Effector memory CD4-positive, alpha-beta T cell (primary cell): Measurements from ENCODE around the gene TMEM213.

ENCODE experiments used
- DNase-seq, 3 donors: peaks; one replicate each; pipeline ENCODE4 v3.0.0-alpha.2; 2020
- H3K27ac ChIP-seq: 2 replicates; pipeline ENCODE4 v1.7.0; 2013; ENCODE audit warnings: mild to moderate bottlenecking, low read length, moderate library complexity; ENCODE audit not compliant: insufficient read depth, poor library complexity, severe bottlenecking
- H3K27me3 ChIP-seq: replicated peaks from 2 replicates; pipeline ENCODE4 v1.7.0; 2013; ENCODE audit warnings: mild to moderate bottlenecking, low read length; ENCODE audit not compliant: insufficient read depth, control insufficient read depth, poor library complexity, severe bottlenecking
- H3K36me3 ChIP-seq: 2 replicates; pipeline ENCODE4 v1.7.0; 2013; ENCODE audit warnings: mild to moderate bottlenecking, low read length, moderate library complexity; ENCODE audit not compliant: control insufficient read depth, insufficient read depth
- H3K4me1 ChIP-seq: 2 replicates; pipeline ENCODE4 v1.7.0; 2013; ENCODE audit warnings: low read length, mild to moderate bottlenecking; ENCODE audit not compliant: control insufficient read depth, insufficient read depth, poor library complexity, severe bottlenecking
- H3K4me3 ChIP-seq: 2 replicates; pipeline ENCODE4 v1.7.0; 2013; ENCODE audit warnings: low read length, low read depth, mild to moderate bottlenecking; ENCODE audit not compliant: insufficient read depth, poor library complexity, severe bottlenecking
- H3K9me3 ChIP-seq: 2 replicates; pipeline ENCODE4 v1.7.0; 2013; ENCODE audit warnings: mild to moderate bottlenecking, low read length, moderate library complexity; ENCODE audit not compliant: control insufficient read depth

The TMEM213 gene

DNA sequence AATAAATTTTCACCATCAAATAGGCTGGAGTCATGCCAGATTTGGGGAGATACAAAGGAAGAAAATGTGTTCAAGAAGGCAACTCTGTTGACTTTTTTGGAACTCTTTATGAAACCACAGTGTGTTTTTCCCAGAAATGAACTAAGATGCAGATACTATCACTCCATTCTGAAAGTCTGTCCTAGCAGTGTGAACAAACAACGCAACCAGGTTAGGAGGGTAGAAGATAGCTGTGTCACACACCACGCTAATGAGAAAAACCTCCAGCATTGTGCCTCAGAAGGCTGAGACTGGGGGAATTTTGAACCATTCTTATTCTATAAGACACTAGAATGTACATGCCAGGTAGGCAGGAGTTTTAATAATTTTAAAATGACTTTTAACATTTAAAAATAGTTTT, 16.2 kb downstream of the TMEM213 start:
- no peaks in the 10 kb centered on the region for H3K36me3 ChIP-seq
- no peaks in the 10 kb centered on the region for H3K27me3 ChIP-seq
- DNase-seq = no peak
- H3K27ac ChIP-seq = no peak overlapping the region
- H3K4me3 ChIP-seq = no peak overlapping the region
- H3K4me1 ChIP-seq = no peaks in the 10 kb centered on the region
- H3K9me3 ChIP-seq = no peaks in the 10 kb centered on the region

DNA sequence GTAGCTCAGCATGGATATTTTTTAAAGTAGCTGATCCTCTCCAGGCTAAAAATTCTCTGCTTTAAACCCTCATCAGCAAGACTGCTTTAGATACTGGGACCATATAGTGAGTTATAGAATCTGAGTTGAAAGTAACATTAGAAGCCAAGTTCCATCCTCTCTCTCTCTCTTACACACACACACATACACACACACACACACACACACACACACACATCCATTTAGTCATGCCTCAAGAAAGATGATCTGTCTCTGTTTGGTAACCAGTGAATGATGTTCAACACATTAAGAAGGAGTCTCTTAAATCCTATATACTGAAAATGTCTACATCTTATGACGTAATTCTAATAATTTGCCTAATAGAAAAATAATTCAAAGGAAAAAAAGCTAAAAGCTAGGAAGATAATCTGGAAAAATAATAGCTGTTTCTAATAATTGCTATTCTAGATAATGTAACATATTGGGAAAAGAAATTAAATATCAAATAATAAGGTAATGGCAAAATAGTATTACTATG, 17.1 kb downstream of the TMEM213 start:
- no peak overlapping the region for H3K27ac ChIP-seq

DNA sequence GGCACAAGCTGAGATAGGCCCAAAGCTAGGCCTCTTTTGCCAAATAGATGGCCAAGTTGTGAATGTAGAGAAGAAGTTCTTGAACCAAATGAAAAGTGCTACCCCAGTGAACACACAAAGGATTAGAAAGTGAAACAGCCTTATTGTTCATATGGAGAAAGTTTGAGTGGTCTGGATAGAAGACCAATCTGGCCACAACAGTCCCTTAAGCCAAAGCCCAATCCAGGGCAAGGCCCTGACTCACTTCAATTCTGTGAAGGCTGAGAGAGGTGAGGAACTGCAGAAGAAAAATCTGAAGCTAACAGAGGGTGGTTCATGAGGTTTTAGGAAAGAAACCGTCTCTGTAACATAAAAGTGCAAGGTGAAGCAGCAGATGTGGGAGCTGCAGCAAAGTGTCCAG, 18.9 kb downstream of the TMEM213 start:
- H3K4me3 ChIP-seq = no peak overlapping the region
- no peak overlapping the region for H3K27ac ChIP-seq
- H3K9me3 ChIP-seq = no peaks in the 10 kb centered on the region
- H3K36me3 ChIP-seq = no peaks in the 10 kb centered on the region
- no peaks in the 10 kb centered on the region for H3K27me3 ChIP-seq
- DNase-seq = no peak
- no peaks in the 10 kb centered on the region for H3K4me1 ChIP-seq

More for the DNA sequence above, 17.1 kb downstream of the TMEM213 start:
- Histone ChIP-seq H3K9me3 (no peaks in the 10 kb centered on the region), H3K27me3 (no peaks in the 10 kb centered on the region), H3K36me3 (no peaks in the 10 kb centered on the region), H3K4me3 (no peak overlapping the region), H3K4me1 (no peaks in the 10 kb centered on the region)
- no peak for DNase-seq

DNA sequence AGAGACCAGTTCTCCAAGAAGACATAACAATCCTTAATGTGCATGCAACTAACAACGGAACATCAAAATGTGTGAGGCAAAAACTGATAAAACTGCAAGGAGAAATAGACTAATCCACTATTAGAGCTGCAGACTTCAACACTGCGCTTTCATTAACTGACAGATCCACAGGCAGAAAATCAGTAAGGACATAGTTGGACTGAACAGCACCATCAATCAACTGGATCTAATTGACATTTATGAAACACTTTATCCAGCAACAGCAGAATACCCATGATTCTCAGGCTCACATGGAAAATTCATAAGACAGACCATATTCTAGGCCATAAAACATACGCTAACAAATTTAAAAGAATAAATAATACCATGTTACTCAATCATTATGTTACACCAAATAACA, 21.8 kb downstream of the TMEM213 start:
- H3K27ac ChIP-seq = no peak overlapping the region
- no peaks in the 10 kb centered on the region for H3K4me1 ChIP-seq
- no peak for DNase-seq
- H3K27me3 ChIP-seq = no peaks in the 10 kb centered on the region
- no peaks in the 10 kb centered on the region for H3K9me3 ChIP-seq
- no peaks in the 10 kb centered on the region for H3K36me3 ChIP-seq
- H3K4me3 ChIP-seq = no peak overlapping the region

DNA sequence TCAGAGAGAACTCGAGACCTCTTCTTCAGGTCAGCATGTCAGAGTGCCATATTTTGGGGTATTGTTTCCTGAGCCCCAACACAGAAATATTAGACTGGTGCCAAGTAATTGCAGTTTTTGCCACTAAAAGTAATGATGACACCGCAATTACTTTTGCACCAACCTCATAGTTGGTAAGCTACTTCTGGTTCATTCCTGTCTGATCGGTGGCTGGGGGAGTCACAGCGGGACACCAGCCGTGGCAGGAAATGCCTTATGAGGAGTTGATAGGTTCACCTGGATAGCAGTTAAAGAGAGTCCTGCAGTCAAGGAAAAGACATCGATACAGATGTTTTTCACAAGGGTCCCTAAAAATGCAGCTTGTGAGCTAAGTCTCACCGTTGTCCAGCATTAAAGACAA, 24.1 kb downstream of the TMEM213 start:
- Histone ChIP-seq H3K9me3 (no peaks in the 10 kb centered on the region), H3K27me3 (no peaks in the 10 kb centered on the region), H3K27ac (no peak overlapping the region), H3K4me1 (no peaks in the 10 kb centered on the region), H3K36me3 (no peaks in the 10 kb centered on the region), H3K4me3 (no peak overlapping the region)
- no peak for DNase-seq

DNA sequence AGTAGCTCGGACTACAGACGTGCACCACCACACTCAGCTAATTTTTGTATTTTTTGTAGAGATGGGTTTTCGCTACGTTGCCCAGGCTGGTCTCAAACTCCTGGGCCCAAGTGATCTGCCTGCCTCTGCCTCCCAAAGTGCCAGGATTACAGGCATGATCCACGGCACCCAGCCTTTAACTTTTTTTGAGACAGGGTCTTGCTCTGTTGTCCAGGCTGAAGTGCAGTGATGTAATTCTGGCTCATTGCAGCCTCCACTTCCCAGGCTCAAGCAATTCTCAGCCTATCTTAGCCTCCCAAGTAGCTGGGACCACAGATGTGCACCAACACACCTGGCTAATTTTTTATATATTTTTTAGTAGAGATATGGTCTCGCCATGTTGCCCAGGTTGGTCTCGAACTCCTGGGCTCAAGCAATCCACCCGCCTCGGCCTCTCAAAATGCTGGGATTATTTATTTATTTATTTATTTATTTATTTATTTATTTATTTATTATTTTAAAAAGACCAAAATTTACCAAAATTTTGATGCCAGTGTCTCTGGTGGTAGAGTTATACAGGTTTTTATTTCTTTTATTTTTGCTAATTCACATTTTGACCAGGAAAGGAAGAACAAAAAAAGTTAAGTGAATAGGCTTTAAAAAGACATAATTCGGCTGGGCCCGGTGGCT, 25.2 kb downstream of the TMEM213 start:
- no peak overlapping the region for H3K27ac ChIP-seq
- no peak overlapping the region for H3K4me3 ChIP-seq
- DNase-seq = no peak
- H3K27me3 ChIP-seq = no peaks in the 10 kb centered on the region
- no peaks in the 10 kb centered on the region for H3K4me1 ChIP-seq
- H3K36me3 ChIP-seq = no peaks in the 10 kb centered on the region
- no peaks in the 10 kb centered on the region for H3K9me3 ChIP-seq

DNA sequence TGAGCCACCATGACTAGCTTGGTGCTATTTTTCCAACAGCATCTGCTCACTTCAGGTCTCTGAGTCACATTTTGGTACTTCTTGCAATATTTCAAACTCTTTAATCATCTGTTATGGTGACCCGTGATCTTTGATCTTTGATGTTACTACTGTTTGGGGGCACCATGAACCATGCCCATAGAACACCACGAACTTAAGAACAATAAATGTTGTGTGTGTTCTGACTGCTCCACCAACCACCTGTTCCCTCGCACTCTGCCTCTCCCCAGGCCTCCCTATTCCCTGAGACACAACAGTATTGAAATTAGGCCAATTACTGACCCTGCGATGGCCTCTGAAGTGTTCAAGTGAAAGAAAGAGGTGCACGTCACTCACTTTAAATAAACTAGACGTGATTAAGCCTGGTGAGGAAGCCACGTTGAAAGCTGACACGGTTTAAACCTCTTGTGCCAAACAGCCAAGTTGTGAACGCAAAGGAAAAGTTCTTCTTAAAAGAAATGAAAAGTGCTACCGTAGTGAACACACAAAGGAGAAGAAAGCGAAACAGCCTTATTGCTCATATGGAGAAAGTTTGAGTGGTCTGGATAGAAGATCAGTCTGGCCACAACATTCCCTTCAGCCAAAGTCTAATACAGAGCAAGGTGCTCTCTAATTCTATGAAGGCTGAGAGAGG, 27.4 kb downstream of the TMEM213 start:
- Histone ChIP-seq H3K9me3 (no peaks in the 10 kb centered on the region), H3K4me3 (no peak overlapping the region), H3K27me3 (no peaks in the 10 kb centered on the region), H3K36me3 (no peaks in the 10 kb centered on the region), H3K4me1 (no peaks in the 10 kb centered on the region), H3K27ac (no peak overlapping the region)
- no peak for DNase-seq

DNA sequence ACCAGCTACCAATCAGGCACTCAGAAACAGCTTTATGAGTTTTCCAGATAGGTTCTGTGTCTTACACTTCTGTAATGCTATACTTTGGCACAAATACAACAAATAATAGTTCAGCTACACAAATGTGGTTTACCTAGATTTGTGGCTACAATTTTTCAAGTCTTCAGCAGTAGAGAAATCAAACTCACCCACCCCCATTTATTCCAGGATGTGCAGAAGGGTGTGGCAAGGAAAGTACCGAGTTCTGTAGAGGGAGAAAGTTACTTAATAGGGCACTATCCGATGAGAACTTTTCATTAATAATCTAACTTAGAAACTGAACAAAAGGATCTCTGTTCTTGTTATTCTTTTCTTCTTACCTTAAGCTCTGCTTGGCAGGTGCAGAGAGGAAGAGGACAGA, 30.5 kb downstream of the TMEM213 start:
- Histone ChIP-seq H3K9me3 (no peaks in the 10 kb centered on the region), H3K27me3 (no peaks in the 10 kb centered on the region), H3K27ac (no peak overlapping the region), H3K4me1 (no peaks in the 10 kb centered on the region), H3K36me3 (no peaks in the 10 kb centered on the region), H3K4me3 (no peak overlapping the region)
- DNase-seq = no peak

DNA sequence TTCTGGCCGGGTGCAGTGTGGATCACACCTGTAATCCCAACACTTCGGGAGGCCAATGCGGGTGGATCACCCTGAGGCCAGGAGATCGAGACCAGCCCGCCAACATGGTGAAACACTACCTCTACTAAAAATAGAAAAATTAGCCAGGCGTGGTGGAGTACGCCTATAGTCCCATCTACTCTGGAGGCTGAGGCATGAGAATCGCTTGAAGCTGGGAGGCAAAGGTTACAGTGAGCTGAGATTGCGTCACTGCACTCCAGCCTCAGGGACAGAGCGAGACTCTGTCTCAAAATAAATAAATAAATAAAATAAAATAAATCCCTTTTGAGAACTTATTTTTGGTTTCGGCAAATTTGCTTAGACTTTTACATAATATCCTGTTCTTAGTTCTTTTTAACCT, 31.5 kb downstream of the TMEM213 start:
- Histone ChIP-seq H3K4me3 (no peak overlapping the region), H3K4me1 (no peaks in the 10 kb centered on the region), H3K27ac (no peak overlapping the region), H3K27me3 (peaks cover under 1% of the 10 kb centered on the region), H3K36me3 (no peaks in the 10 kb centered on the region), H3K9me3 (no peaks in the 10 kb centered on the region)
- no peak for DNase-seq

DNA sequence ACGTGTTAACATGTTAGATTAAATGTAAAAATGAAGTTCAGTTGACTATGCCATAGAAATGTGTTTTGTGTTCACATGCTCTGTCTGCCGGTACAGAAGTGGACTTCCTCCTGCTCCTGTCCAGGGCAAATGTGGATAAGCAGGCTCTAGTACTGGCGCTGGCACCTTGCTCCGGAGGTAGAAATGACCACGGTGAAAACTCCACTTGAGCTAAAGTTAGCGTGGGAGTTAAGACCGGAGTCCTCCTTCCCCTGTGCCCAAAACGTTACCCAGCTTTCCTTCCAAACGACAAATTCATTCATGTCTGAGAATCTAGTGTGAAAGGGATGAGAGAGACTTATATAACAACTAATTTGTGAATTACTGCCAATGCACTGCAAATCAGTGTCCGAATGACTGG, 35.2 kb downstream of the TMEM213 start:
- Histone ChIP-seq H3K27ac (no peak overlapping the region), H3K4me3 (no peak overlapping the region), H3K36me3 (no peaks in the 10 kb centered on the region), H3K9me3 (no peaks in the 10 kb centered on the region), H3K4me1 (no peaks in the 10 kb centered on the region), H3K27me3 (peaks cover 5% of the 10 kb centered on the region)
- DNase-seq = no peak
